Measurements from ENCODE around the gene CCDC149. TPM values are rescaled to one million over a fixed set of nuclear protein-coding genes. Genes with fewer than 3 reads are reported as not detected.

CCDC149 gene
- total and polyA plus RNA-seq, 2 donors (not counting 1 experiment from before 2014, with no cell fraction given), result not detected

GRCh38 chr4:24780936-24781495 lies 131.8 kb downstream of the CCDC149 start:
- no peak overlapping the region for H3K27ac ChIP-seq (ENCODE audit: low read length in 2 of 2)
- 80% methylated on average over 2 of the region's 2 CpGs for whole genome bisulfite sequencing (ENCODE audit: insufficient coverage)
- H3K4me2 ChIP-seq (replicated peaks; ENCODE audit: low read depth, low read length, poor library complexity, severe bottlenecking), result no peak overlapping the region
- H3K9me3 ChIP-seq (ENCODE audit: control extremely low read depth in 1 of 3, control insufficient read depth in 2 of 3, insufficient read depth in 1 of 3, low read length in 2 of 3), result no peaks in the 10 kb centered on the region
- Mint-ChIP-seq H3K4me3 (no peak overlapping the region), H3K27me3 (no peaks in the 10 kb centered on the region), H3K4me1 (no peaks in the 10 kb centered on the region), H3K27ac (no peak overlapping the region), H3K9me3 (ENCODE audit: insufficient read depth) (no peaks in the 10 kb centered on the region)
- POLR2A ChIA-PET, result no interaction called here
- intact Hi-C loops (cut with micrococcal nuclease), result no loop called here
- no peak overlapping the region for H3K4me3 ChIP-seq (ENCODE audit: control extremely low read depth in 1 of 5, extremely low read depth in 1 of 5, insufficient read depth in 1 of 5, low read depth in 2 of 5, low read length in 4 of 5)
- DNase-seq (no peak), ATAC-seq (ENCODE audit: low read depth) (no peak)
- no peak overlapping the region for H2AFZ ChIP-seq (ENCODE audit: insufficient read depth, low read depth, low read length, poor library complexity, severe bottlenecking)
- no peak for TF ChIP-seq CTCF (IDR thresholded peaks at IDR 0.05)
- no peak for TF ChIP-seq EZH2 (IDR thresholded peaks at IDR 0.05; ENCODE audit: borderline replicate concordance, insufficient read depth, low read depth, low read length, poor library complexity, severe bottlenecking)
- no peak overlapping the region for H3K9ac ChIP-seq (ENCODE audit: low read length)
- H4K20me1 ChIP-seq (ENCODE audit: control insufficient read depth, insufficient read depth, low read length, poor library complexity, severe bottlenecking), result no peaks in the 10 kb centered on the region
- H3K27me3 ChIP-seq (replicated peaks in 1 of 4; ENCODE audit: control extremely low read depth in 1 of 4, control insufficient read depth in 3 of 4, insufficient read depth in 4 of 4, low read length in 3 of 4), result no peaks in the 10 kb centered on the region
- no peaks in the 10 kb centered on the region for H3K4me1 ChIP-seq (ENCODE audit: control insufficient read depth in 2 of 2, insufficient read depth in 2 of 2, low read length in 2 of 2)
- no peaks in the 10 kb centered on the region for H3K36me3 ChIP-seq (replicated peaks in 1 of 2; ENCODE audit: control extremely low read depth in 1 of 2, control insufficient read depth in 1 of 2, extremely low read depth in 1 of 2, insufficient read depth in 2 of 2, low read length in 1 of 2)
- H3K79me2 ChIP-seq (ENCODE audit: control insufficient read depth, insufficient read depth, low read length), result no peaks in the 10 kb centered on the region
- CTCF ChIA-PET, result no interaction called here

- WGBS (ENCODE audit: insufficient coverage), result 0% methylated on average over 1 of the region's 3 CpGs
- TF ChIP-seq CTCF (IDR thresholded peaks at IDR 0.05) (no peak), EZH2 (IDR thresholded peaks at IDR 0.05; ENCODE audit: borderline replicate concordance, insufficient read depth, low read depth, low read length, poor library complexity, severe bottlenecking) (no peak)
- ATAC-seq (ENCODE audit: low read depth), result no peak
- intact Hi-C loops (cut with micrococcal nuclease), result no loop called here
- Histone ChIP-seq H2AFZ (ENCODE audit: insufficient read depth, low read depth, low read length, poor library complexity, severe bottlenecking) (no peak overlapping the region), H3K79me2 (ENCODE audit: control insufficient read depth, insufficient read depth, low read length) (no peaks in the 10 kb centered on the region), H3K36me3 (replicated peaks in 1 of 2; ENCODE audit: control extremely low read depth in 1 of 2, control insufficient read depth in 1 of 2, extremely low read depth in 1 of 2, insufficient read depth in 2 of 2, low read length in 1 of 2) (no peaks in the 10 kb centered on the region), H4K20me1 (ENCODE audit: control insufficient read depth, insufficient read depth, low read length, poor library complexity, severe bottlenecking) (no peaks in the 10 kb centered on the region), H3K27me3 (replicated peaks in 1 of 4; ENCODE audit: control extremely low read depth in 1 of 4, control insufficient read depth in 3 of 4, insufficient read depth in 4 of 4, low read length in 3 of 4) (no peaks in the 10 kb centered on the region), H3K9me3 (ENCODE audit: control extremely low read depth in 1 of 3, control insufficient read depth in 2 of 3, insufficient read depth in 1 of 3, low read length in 2 of 3) (no peaks in the 10 kb centered on the region), H3K4me1 (ENCODE audit: control insufficient read depth in 2 of 2, insufficient read depth in 2 of 2, low read length in 2 of 2) (no peaks in the 10 kb centered on the region), H3K4me3 (ENCODE audit: control extremely low read depth in 1 of 5, extremely low read depth in 1 of 5, insufficient read depth in 1 of 5, low read depth in 2 of 5, low read length in 4 of 5) (no peak overlapping the region), H3K9ac (ENCODE audit: low read length) (no peak overlapping the region), H3K27ac (ENCODE audit: low read length in 2 of 2) (no peak overlapping the region), H3K4me2 (replicated peaks; ENCODE audit: low read depth, low read length, poor library complexity, severe bottlenecking) (no peak overlapping the region)
- no peaks in the 10 kb centered on the region for H3K9me3 Mint-ChIP-seq (ENCODE audit: insufficient read depth)
- no peaks in the 10 kb centered on the region for H3K27me3 Mint-ChIP-seq
- no peak overlapping the region for H3K4me3 Mint-ChIP-seq
- H3K27ac Mint-ChIP-seq, result no peak overlapping the region
- H3K4me1 Mint-ChIP-seq, result no peaks in the 10 kb centered on the region
- POLR2A ChIA-PET, result no interaction called here
- CTCF ChIA-PET, result no interaction called here
- no peak for DNase-seq
Measured at GRCh38 chr4:24778464-24779225, 134.2 kb downstream of the CCDC149 start.
